Measurements from ENCODE around the gene N4BP3.

- TF ChIP-seq, protein P1, sequence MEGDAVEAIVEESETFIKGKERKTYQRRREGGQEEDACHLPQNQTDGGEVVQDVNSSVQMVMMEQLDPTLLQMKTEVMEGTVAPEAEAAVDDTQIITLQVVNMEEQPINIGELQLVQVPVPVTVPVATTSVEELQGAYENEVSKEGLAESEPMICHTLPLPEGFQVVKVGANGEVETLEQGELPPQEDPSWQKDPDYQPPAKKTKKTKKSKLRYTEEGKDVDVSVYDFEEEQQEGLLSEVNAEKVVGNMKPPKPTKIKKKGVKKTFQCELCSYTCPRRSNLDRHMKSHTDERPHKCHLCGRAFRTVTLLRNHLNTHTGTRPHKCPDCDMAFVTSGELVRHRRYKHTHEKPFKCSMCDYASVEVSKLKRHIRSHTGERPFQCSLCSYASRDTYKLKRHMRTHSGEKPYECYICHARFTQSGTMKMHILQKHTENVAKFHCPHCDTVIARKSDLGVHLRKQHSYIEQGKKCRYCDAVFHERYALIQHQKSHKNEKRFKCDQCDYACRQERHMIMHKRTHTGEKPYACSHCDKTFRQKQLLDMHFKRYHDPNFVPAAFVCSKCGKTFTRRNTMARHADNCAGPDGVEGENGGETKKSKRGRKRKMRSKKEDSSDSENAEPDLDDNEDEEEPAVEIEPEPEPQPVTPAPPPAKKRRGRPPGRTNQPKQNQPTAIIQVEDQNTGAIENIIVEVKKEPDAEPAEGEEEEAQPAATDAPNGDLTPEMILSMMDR (IDR thresholded peaks at IDR 0.05), result no peak
- TF ChIP-seq POLR2A (IDR thresholded peaks at IDR 0.05), result no peak
These were observed 4.4 kb upstream of the N4BP3 start for GRCh38 chr5:178108966-178109365.
